Forelimb muscle (tissue), 1 donor: ENCODE results near the gene RRAGB. TPM values are rescaled to one million over a fixed set of nuclear protein-coding genes. Genes with fewer than 3 reads are reported as not detected.
"Not testable (repeated sequence)": the region's sequence is repeated elsewhere in the genome, so short reads cannot be mapped to it uniquely, and the experiment has no call there.

ENCODE experiments used
- DNase-seq: peaks from one replicate; pipeline ENCODE4 v3.0.0-alpha.2; 2013; ENCODE audit warnings: low read depth
- polyA plus RNA-seq: library from polyadenylated mRNA; unstranded; fragments of 120-200 nt; gene quantifications from one replicate; pipeline ENCODE4 v1.2.1, GENCODE V29; 2013; ENCODE audit not compliant: insufficient read length

Gene RRAGB
- polyA plus RNA-seq, 1 donor, result 17.2 TPM

GRCh38 chrX:55767100-55767499, 49.6 kb downstream of the RRAGB start:
- DNase-seq, result no peak

- DNase-seq, result not testable (repeated sequence)
These were observed 56.9 kb downstream of the RRAGB start for GRCh38 chrX:55774419-55774818.

DNA sequence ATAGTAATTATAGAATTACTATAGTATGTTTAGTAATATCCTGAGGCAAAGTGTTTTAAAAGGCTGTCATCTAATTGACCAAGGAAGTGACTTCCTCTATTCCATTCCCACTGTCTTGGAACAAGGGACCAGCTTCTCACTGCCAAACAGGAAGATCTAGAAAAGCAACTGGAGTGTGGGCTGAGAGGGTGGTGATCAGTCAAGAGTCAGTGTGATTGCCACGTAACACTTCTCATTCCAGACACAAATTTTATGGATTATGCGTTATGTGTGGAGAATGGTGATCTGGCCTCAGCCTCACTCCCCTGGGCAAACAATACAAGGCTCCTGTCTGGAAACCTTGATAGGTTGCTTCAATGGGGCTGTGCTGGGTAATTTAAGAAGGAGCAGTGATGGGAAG, 60.0 kb downstream of the RRAGB start:
- DNase-seq, result no peak

DNA sequence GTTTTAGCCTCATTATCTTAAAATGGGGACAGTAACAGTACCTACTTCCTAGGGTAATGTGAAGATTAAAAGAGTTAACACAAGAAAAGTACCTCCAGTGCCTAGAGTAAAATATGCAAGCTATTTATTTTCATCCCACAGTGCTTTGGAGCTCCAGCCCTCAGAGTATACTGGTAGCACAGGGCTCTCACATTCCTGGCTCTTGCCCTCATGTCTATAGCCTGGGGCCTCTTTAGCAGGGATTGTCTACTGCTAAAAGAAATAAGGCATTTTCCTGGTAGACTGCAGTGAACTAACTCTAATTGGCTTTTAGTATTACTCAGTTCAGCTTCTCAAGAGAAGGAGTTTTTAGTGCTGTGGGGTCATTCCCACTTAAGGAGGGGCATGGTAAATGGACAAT, 60.8 kb downstream of the RRAGB start:
- DNase-seq, result no peak

DNA sequence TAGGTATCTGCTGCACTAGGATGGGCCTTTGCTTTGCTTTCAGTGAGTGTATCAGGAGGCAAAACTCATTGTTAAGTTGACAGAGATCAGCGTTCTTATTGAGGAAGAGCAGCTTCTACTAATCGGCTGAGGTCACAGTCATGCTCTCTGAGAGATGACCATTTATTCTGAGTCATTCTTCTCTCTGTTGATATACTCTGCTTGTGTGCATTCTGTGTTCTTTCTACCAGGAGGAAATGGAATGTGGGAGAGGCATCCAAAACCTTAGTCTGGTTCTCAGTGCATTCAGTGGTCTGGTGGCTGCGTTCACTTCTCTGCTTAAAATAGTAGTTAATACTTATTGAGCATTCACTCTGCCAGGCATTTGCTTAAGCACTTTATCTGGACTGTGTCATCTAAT, 66.2 kb downstream of the RRAGB start:
- no peak for DNase-seq

DNA sequence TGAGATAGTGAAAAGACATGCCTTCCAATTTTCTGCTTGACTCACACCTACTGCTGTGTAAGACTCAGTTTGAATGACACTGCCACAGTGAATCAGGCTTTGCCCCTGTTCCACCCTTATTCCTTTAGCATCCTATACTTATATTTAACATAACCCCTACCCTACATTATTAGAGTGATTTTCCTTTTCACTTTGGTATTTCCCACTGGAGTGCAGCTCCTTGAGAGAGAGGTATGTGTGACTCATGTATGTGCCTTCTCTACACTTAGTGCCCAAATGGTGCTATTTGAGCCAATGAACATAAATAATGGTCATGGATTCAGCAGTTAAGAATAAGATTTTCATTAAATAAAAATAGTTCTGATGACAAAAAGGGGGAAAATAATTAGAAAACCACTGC, 69.5 kb downstream of the RRAGB start:
- DNase-seq, result no peak

- DNase-seq, result no peak
These were observed 70.2 kb downstream of the RRAGB start for GRCh38 chrX:55787727-55788126.

GRCh38 chrX:55794405-55794804, 76.9 kb downstream of the RRAGB start:
- DNase-seq, result no peak

DNA sequence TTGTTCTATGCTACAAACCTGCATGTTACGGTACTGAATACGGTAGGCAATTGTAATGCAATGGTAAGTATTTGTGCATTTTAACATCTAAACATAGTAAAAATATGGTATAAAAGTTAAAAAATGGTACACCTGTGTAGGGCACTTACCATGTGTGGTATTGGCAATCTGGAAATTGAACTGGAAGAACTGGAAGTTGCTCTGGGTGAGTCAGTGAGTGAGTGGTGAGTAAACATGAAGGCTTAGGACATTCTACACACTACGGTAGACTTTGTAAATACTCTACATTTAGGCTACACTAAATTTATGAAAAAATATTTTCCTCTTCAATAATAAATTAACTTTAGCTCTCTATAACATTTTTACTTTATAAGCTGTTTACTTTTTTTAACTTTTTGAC, 78.9 kb downstream of the RRAGB start:
- no peak for DNase-seq

- no peak for DNase-seq
These were observed 84.3 kb downstream of the RRAGB start for GRCh38 chrX:55801811-55802210.

Other genes starting within 250 kb of the RRAGB start
- 3.5 TPM for gene USP51, start 227.9 kb upstream of the RRAGB start, polyA plus RNA-seq
- not detected for gene FOXR2, start 94.3 kb upstream of the RRAGB start, polyA plus RNA-seq